C1 segment of cervical spinal cord (tissue), 14 donors: ENCODE measurements around the gene ANKS1B.

Experiments used
- DNase-seq, 14 donors: peaks; one replicate each; lab custom pipeline; 2025; lab: John Stamatoyannopoulos, UW

ANKS1B gene

GRCh38 chr12:99455350-99456035 lies 529.2 kb downstream of the ANKS1B start:
- DNase-seq: no peak

GRCh38 chr12:99454539-99455172 lies 530.1 kb downstream of the ANKS1B start:
- no peak for DNase-seq

DNA sequence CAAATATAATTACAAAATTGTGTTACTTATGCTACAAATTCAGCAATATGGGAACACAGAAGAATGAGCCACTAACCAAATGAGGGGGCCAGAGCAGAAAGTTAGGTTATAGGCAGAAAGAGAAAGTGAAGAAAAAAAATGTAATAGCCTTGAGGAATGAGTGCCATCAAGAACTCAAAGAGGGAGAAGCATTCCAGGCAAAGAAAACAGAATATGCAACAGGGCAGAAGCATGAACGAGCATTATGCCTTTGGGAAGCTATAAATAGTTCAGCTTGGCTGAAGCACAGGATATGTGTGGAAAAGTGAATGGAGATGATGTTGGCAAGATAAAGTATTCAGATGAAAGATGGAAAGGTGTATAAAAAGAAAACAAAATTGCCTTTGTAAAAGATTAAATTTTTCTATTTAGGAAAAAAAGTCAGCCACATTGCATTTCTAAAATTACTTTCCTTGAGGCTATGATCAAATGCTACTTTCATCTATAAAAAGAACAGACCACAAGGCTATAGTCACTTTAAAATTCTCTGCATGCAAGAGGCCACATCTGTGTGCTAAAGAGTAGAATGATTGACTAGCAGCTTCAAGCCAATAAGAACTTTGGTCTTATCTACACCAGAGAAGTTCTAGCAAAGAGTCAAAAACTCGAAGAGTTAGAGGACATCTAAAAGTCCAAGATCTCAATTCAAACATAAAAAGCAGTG lies 530.7 kb downstream of the ANKS1B start:
- DNase-seq: peak in 1 of 14 donors; percentile 66

DNA sequence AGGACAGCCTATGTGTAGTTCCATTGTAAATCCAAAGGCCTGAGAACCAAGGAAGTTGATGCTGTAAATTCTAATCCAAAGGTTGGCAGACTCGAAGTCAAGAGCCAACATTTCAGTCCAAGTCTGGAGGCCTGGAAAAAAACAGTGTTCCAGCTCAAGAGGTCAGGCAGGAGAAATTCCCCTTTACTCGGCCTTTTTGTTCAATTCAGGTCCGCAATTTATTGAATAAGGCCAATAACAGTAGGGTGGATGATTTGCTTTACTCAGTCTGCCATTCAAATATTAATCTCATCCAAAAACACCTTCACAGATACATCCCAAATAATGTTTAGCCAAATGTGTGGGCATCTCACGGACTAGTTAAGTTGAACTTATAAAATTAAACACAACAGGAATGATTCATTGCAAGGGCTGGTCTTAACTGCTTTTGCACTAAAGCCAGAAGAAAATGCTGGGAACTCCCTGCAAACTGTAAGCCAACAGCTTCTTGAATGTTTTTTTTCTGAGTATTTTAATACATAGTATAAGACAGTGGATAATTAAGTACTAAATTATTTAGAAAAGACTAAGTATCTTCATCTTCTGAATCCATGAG lies 534.6 kb downstream of the ANKS1B start:
- DNase-seq: no peak

GRCh38 chr12:99444859-99445316 lies 539.8 kb downstream of the ANKS1B start:
- no peak for DNase-seq

DNA sequence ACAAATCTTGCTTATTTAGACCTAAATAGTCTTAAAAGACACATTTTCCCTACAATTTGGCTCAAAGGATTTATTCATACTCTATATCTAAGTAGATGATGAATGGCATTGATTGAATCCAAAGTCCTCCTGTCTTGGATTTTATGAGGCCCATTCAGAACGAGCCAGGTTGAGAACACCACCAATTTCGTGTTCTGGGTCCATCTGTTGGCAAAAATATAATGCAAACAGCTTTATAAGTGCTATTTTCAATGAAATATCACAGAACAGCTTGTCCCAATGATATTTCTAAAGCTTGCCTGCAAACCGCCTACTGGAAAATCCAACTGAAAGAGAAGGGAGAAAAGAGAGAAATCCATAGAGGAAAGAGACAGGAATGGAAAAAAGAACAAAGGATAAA lies 542.0 kb downstream of the ANKS1B start:
- DNase-seq: peak in 1 of 14 donors; percentile 26

DNA sequence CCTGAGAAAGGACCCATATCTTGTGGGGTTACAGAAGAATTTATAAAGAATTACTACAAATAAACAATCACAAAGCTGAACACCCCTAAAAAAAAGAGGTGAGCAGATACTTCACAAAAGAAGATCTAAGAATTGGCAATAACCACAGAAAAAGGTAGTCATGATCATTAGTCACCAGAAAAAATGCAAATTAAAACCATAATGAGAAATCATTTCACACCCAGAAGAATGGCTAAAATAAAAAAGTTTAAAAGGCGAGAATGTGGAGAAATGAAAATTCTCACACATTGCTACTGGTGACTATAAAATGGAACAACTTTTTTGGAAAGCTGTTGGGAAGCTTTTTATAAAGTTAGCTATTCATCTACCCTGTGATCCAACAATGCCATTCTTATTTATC lies 545.3 kb downstream of the ANKS1B start:
- DNase-seq: no peak

- DNase-seq: no peak
These were observed 548.2 kb downstream of the ANKS1B start for GRCh38 chr12:99436584-99436983.

DNA sequence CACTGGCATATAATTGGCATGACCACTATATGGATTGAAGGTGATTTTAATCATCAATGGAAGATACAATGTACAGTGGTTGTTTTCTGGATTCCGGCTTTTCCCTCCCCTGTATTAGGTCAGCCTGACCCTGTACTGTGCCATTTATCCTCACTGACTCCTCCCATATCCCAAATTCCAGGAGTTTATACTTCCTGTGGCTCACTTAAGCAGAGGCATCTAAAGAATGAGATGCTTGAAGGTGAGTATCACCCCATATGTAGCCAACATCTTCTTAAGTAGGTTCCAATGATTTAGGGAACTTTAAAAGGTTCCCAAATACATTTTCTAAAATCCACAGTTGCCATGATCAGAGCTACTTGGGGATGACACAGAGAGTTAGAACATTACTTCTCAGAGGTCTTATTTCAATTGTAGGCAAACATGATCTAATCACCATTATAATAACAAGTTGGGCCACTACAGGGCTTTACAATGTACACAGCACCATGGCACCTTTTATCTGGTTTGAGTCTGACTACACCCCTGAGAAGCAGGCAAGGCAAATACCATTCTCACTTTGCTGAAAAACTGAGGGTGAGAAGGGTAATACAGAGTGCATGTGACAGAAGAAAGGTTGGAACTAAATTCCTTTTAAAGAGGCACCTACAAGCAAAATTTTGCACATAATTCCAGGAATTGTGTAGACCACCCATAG lies 549.5 kb downstream of the ANKS1B start:
- DNase-seq: no peak

GRCh38 chr12:99433155-99433554 lies 551.6 kb downstream of the ANKS1B start:
- no peak for DNase-seq

DNA sequence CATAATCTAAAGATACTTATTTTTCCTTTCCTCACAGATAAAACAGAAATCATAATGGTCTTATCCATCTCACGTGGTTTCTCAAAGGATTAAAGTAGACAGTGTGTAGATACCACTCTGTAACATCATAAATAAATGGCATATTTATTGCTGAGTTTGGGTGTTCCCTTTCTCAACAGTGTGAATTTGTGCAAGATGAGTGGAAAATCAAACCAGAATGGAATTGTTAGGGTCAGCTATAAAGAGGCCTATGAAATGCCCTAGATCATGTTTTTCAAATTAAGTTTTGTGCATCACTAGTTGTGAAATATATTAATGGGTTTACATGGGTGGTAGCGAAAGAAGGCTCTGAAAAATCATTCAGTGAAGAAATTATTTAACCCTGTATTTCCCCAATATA lies 553.5 kb downstream of the ANKS1B start:
- no peak for DNase-seq

GRCh38 chr12:99427104-99427503 lies 557.6 kb downstream of the ANKS1B start:
- no peak for DNase-seq

DNA sequence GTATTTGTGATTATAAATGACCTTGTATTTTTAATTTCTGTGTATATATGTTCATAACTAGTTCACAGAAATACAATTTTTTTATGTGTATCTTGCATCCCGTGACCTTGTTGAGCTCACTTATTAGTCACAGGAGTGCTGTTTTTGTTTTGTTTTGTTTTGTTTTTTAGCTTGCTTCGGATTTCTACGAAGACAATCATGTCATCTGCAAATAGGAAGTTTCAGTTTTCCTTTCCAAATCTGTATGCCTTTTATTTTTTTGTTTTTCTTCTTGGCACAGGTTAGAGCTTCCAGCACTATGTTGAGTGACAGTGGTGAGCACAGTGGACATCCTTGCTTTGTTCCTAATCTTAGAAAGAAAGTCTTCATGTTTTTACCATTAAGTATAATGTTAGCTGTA lies 566.4 kb downstream of the ANKS1B start:
- no peak for DNase-seq

- DNase-seq: no peak
These were observed 571.0 kb downstream of the ANKS1B start for GRCh38 chr12:99413751-99414150.

DNA sequence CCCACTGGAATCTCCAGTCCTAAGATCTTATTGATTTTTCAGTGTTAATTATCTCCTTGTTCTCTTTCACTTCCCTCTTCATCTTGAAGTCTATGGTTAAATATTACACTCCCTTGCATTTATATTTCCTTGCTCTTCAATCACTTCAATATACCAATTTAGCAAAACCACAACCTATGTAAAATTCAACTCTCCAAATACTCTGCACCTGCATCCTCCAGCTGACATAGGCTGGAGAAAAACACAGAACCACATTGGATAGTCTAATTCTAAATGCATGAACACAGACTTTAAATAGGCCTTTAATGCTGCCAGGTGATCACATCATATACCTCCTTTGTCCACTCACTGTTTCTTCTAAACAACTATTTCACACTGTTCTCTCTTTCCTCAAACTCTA lies 591.0 kb downstream of the ANKS1B start:
- no peak for DNase-seq

GRCh38 chr12:99392091-99392850 lies 592.5 kb downstream of the ANKS1B start:
- peak in 1 of 14 donors; percentile 81 for DNase-seq

GRCh38 chr12:99390707-99391106 lies 594.0 kb downstream of the ANKS1B start:
- DNase-seq: peak in 6 of 14 donors; percentile 0 to 98 (median 28)

GRCh38 chr12:99389751-99390150 lies 595.0 kb downstream of the ANKS1B start:
- peak in 3 of 14 donors; percentile 5 to 96 (median 16) for DNase-seq

DNA sequence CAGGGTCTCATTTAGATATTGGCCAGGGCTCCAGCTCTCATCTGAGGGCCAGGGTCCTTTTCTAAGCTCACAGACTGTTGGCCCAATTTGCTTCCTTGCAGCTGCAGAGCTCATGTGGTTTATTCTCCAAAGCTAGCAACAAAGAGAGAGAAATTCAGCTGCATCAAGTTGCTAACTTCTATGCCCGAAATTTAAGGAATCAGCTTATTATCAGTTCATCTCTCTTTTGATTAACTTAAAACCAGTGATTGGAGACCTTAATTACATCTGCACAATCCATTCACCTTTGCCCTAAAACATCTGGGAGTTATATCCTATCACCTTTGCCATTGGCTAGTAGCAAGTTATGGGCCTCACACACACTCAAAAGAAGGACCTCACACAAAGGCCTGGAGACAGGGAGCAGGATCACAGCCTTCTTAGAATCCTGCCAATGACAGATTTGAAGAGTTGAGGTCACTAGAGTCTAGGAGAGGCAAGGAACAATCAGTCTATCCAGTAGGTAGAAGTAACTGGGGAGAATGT lies 596.0 kb downstream of the ANKS1B start:
- DNase-seq: no peak

DNA sequence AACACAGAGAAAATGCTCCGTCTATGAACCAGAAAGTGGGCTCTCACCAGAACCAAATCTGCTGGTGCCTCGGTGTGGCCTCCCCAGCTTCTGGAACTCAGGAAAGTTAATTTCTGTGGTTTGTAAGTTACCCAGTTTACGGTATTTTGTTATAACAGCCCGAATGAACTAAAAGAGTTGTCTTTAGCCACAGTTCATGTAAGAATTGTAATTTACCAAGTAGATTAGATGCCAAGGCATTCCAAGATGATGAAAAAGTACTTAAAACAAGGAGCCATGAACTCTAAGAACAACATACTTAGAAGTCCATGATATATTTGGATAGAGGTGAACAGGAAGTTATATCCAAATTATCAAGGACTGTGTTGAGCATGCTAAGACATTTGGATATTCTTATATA lies 597.1 kb downstream of the ANKS1B start:
- no peak for DNase-seq

DNA sequence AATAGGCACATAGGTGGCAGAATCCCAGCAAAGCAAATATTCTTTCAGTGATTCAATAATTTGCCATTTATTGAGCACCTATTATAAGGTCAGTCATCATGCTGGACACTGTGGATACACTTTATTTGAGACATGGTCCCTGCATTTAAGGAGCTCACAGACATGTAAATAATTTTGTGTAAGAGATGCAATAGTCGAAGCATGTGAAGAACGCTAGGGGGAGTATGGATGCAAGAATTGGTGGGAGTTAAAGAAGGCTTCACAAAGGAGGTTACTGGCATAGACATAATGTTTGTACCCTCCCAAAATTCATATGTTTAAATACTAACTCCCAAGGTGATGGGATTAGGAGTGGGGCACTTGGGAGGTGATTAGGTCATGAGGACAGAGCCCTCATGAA lies 597.8 kb downstream of the ANKS1B start:
- no peak for DNase-seq
